ENCODE results near the gene KCNA2. TPM values are rescaled to one million over a fixed set of nuclear protein-coding genes. Genes with fewer than 3 reads are reported as not detected.

The KCNA2 gene
- total and polyA plus RNA-seq, 2 of the 13 experiments (the other 11 are each of a cell fraction or from before 2014, with no cell fraction given) = not detected

DNA sequence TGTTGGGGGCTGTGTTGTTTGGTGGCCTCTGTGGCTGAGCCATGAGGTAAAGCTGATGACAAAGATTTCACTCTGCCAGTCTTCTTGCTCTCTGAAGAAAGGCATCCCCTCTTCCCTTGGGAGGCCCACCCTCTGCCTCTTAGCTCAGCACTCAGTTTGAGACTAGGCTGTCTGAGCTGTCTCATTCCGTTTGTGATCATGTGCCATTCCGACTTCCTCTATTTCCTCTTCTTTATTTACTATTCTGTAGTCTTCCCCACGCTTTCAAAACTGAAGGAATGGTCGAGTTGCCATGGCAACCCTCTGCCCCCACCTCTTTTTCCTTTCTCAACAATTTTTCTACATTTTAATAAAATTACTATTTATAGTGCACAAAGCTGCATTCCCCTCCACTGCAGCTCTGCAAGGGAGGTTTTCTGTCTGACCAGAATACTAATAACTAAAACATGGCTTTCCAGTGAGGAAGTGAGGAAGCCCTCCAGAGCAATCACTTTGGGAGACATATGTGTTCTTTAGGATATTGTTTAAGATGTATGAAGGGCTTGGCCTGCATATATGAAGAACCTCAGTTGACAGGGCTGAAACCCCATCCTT lies 37.8 kb upstream of the KCNA2 start:
- DNase-seq (ENCODE audit: low spot score) (no peak), ATAC-seq (no peak), FAIRE-seq (no peak)
- H4K20me1 ChIP-seq (ENCODE audit: insufficient read depth, low read length) = no peaks in the 10 kb centered on the region
- no peaks in the 10 kb centered on the region for H3K36me3 ChIP-seq (replicated peaks in 1 of 2; ENCODE audit: control insufficient read depth in 1 of 2, insufficient read depth in 2 of 2, low read length in 2 of 2)
- BruUV-seq (replicated peaks) = no TSS peak
- TF ChIP-seq ZNF572 (CRISPR knock-in tag; IDR thresholded peaks at IDR 0.05) (no peak), ZFX (CRISPR knock-in tag; IDR thresholded peaks at IDR 0.05; ENCODE audit: low read depth) (no peak), FOXM1 (CRISPR knock-in tag; IDR thresholded peaks at IDR 0.05) (no peak), ARNT (IDR thresholded peaks at IDR 0.05) (no peak), PCBP1 (IDR thresholded peaks at IDR 0.05; ENCODE audit: borderline replicate concordance, low read depth, low read length) (no peak), THYN1 (CRISPR knock-in tag; IDR thresholded peaks at IDR 0.05; ENCODE audit: borderline replicate concordance, low read depth) (no peak), SALL2 (CRISPR knock-in tag; IDR thresholded peaks at IDR 0.05) (no peak), ZBTB42 (CRISPR knock-in tag; IDR thresholded peaks at IDR 0.05) (no peak), ZNF772 (CRISPR knock-in tag; IDR thresholded peaks at IDR 0.05) (no peak)
- TF ChIP-seq, protein P1, sequence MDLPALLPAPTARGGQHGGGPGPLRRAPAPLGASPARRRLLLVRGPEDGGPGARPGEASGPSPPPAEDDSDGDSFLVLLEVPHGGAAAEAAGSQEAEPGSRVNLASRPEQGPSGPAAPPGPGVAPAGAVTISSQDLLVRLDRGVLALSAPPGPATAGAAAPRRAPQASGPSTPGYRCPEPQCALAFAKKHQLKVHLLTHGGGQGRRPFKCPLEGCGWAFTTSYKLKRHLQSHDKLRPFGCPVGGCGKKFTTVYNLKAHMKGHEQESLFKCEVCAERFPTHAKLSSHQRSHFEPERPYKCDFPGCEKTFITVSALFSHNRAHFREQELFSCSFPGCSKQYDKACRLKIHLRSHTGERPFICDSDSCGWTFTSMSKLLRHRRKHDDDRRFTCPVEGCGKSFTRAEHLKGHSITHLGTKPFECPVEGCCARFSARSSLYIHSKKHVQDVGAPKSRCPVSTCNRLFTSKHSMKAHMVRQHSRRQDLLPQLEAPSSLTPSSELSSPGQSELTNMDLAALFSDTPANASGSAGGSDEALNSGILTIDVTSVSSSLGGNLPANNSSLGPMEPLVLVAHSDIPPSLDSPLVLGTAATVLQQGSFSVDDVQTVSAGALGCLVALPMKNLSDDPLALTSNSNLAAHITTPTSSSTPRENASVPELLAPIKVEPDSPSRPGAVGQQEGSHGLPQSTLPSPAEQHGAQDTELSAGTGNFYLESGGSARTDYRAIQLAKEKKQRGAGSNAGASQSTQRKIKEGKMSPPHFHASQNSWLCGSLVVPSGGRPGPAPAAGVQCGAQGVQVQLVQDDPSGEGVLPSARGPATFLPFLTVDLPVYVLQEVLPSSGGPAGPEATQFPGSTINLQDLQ (CRISPR knock-in tag; IDR thresholded peaks at IDR 0.05) = no peak
- TF ChIP-seq, protein P2, sequence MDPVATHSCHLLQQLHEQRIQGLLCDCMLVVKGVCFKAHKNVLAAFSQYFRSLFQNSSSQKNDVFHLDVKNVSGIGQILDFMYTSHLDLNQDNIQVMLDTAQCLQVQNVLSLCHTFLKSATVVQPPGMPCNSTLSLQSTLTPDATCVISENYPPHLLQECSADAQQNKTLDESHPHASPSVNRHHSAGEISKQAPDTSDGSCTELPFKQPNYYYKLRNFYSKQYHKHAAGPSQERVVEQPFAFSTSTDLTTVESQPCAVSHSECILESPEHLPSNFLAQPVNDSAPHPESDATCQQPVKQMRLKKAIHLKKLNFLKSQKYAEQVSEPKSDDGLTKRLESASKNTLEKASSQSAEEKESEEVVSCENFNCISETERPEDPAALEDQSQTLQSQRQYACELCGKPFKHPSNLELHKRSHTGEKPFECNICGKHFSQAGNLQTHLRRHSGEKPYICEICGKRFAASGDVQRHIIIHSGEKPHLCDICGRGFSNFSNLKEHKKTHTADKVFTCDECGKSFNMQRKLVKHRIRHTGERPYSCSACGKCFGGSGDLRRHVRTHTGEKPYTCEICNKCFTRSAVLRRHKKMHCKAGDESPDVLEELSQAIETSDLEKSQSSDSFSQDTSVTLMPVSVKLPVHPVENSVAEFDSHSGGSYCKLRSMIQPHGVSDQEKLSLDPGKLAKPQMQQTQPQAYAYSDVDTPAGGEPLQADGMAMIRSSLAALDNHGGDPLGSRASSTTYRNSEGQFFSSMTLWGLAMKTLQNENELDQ (CRISPR knock-in tag; IDR thresholded peaks at IDR 0.05; ENCODE audit: borderline replicate concordance) = no peak
- intact Hi-C loops (cut with micrococcal nuclease; ENCODE audit: unreplicated experiment) = no loop called here
- in situ Hi-C loops (cut with HindIII; ENCODE audit: extremely low pct_ligation_motif_present, low pct_unique_long_range_greater_than_20kb) = no loop called here
- H3K27me3 ChIP-seq (ENCODE audit: control insufficient read depth in 1 of 2, insufficient read depth in 2 of 2, low read length in 2 of 2) = 0 out of 5 replicates have a peak, but pooled peaks cover 0 to 4% of the 10 kb centered on the region in 2 experiments
- no peak overlapping the region for H3K9ac ChIP-seq (ENCODE audit: insufficient read depth, low read depth, low read length)
- H3K4me2 ChIP-seq (ENCODE audit: low read depth, low read length) = no peak overlapping the region
- CTCF ChIA-PET (ENCODE audit: low intra/inter-chr PET ratio, low total read pairs) = no interaction called here
- H3K9me3 ChIP-seq (ENCODE audit: low read length) = no peaks in the 10 kb centered on the region
- H3K27ac ChIP-seq (ENCODE audit: extremely low read length, insufficient read depth, low read length) = no peak overlapping the region
- no peaks in the 10 kb centered on the region for H3K4me1 ChIP-seq (ENCODE audit: insufficient read depth, low read length)
- POLR2A ChIA-PET = no interaction called here
- H3K79me2 ChIP-seq (ENCODE audit: insufficient read depth, low read length) = no peaks in the 10 kb centered on the region
- WGBS (ENCODE audit: low lambda C conversion rate) = under 1% methylated on average over 4 of the region's 4 CpGs
- no peak overlapping the region for H2AFZ ChIP-seq (ENCODE audit: low read length)
- no peak overlapping the region for H3K4me3 ChIP-seq (replicated peaks in 1 of 3; ENCODE audit: insufficient read depth in 1 of 3, low read depth in 2 of 3, low read length in 3 of 3)
